GM19239 (cell line): ENCODE results near the gene RNF225.
"Not testable (repeated sequence)": the region's sequence is repeated elsewhere in the genome, so short reads cannot be mapped to it uniquely, and the experiment has no call there.

ENCODE experiments used
- DNase-seq: peaks from one replicate; pipeline ENCODE4 v3.0.0; 2011; ENCODE audit warnings: low spot score; ENCODE audit not compliant: insufficient read length
- FAIRE-seq: peaks from 2 replicates; lab custom pipeline; 2011; peaks lifted over from hg19 to GRCh38; lab: Jason Lieb, UNC

RNF225 gene

DNA sequence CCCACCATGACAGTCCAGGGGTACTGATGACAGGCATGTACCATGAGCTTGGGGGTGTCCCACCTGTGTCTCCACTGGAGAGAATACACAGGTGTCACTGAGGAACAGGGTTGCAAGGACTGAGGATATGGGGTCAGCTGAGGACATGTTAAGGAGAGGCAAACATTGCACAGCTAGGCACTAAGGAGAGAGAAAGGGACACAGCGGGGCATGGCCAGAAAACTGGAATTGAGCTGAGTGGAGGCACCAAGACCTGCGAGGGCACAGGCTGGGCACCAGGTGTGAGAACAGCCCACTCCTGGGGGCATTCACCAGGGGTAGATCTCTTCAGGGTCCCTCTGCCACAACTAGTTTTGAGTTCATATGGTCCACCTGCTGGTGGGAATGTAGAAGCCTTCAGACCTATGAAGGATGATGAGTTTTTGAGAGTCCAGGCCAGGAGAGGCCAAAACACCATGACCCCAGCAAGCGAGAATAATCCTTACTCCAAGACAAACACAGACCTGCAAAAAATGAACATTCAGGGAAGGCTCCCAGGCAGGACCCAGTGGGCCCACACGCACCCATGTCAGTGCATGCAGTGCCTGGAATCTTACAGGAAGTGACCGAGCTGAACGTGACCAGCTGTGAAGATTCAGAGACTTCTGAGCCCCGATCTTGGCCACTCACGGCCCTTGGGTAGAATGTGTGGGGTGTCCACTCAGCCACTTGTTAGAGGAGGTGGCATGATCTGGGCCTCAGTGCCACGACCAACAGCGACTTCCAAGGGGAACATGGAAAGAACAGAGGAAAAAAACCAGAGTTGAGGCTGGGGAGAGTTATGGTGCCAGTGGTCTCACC is 11.6 kb downstream of the RNF225 start:
- no peak for DNase-seq
- no peak for FAIRE-seq

DNA sequence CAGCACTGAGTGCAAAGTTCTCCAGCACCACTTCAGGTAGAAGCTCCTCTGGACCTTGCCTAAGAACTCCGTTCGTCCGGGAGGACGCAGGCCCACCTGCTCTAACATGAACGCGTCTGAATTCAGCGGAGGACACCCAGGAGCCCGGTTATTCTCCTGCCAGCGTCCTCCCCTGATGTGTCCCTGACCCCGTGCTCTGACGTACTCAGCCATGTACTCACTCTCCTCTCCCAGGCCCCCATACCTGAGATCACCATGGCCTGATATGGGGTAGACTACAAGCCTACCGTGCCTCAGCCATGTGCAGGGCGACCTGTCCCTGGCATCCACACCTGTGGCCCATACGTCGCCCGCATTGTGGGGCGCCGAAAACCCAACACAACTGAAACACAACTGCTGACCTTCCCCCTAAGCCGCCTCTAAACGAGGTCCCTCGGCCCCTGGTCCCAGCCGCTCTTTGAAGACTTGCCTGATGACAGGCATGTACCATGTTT is 12.2 kb downstream of the RNF225 start:
- DNase-seq (no peak), FAIRE-seq (no peak)

DNA sequence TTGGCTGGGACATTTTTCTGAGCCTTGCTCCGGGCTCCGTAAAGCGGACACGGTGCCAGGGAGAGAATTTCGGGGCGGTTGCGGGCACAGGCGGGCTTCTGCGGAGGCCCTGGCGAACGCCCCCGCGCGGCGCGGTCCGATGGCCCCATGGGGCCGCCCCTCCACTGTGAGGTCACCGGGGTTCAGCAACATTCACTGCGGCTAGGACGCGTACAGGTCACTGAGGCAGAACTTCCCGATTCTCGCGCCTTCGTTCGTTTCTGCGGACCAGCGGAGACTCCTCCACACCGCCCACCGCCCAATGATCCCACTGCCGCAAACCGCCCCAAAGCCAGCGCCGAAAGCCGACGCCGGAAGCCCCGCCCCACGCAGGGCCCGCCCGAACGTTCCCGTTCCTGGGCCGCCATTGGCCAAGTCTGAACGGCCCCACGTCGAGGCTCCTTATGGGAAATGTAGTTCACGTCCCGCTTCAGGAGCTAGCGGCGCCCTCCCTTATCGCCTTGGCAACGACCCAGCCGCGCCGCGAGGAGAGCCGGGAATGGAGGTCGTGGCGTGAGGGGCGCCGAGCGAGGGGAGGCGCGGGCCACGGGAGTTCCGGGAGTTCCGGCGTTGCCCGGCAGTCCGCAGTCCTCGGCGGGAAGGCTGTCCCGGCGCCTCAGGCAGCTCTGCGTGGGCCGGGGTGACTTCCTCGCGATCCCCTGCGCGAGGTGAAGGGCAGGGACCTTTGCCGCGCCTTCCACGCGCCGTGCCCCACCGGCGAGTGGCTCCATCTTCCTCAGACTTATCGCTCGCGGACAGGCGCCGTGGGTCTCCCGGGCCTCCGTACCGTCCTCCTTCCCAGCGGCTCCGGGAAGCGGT is 12.9 kb downstream of the RNF225 start, which contains the start of gene ZNF584:
ZNF584 (plus strand) TSS at position 498 of the 858 bp plus-strand sequence. CDS start 499 bp downstream, outside the sequence.
- FAIRE-seq = peak; percentile 91
- peak; percentile 97 for DNase-seq

DNA sequence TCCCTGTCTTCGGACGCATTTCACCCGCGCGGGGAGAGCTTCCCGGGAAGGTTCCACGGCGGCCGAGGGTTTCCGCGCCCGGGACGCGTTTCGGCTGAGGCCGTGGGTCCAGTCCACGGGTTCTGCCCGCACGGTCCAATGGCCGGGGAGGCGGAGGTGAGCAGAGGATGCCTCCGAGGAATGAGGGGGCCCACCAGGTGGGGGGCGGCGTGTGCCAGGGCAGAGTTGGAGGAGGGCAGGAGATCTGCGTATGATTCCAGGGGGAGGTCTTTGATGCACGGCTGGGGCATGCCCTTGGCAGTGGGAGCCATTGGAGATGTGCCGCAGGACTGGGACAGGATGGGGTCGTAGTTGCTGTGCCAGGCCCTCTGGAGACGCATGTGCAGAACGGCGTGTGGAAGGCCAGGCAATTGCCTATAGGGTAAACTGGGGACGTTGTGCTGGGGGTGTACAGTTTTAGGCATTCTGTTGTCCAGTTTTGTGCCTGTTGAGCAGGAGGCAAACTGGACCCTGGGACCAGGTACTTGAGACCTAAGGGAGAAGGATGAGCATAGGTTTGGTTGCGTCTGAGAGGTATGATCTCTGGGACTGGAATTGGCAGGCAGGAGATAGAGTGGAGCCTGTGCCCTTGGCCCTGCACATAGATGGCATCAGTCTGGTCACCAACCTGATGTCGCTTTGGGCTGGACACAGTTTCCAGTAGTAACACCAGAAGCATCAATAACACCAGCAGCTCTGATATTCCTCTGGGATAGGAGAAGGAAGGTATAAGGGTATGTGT is 13.7 kb downstream of the RNF225 start:
- no peak for FAIRE-seq
- no peak for DNase-seq

DNA sequence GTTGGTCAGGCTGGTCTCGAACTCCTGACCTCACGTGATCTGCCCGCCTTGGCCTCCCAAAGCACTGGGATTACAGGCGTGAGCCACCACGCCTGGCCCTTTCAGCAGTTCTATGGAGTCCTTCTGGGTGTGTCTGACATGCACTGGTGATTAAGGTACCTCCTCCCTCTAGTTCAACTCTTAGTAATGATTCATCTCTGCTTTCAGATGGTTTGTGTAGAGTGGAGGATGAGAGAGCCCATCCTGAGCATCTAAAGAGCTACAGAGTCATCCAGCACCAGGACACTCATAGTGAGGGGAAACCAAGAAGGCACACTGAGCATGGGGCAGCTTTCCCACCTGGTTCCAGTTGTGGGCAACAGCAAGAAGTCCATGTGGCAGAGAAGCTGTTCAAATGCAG is 21.1 kb downstream of the RNF225 start:
- FAIRE-seq (no peak), DNase-seq (no peak)

DNA sequence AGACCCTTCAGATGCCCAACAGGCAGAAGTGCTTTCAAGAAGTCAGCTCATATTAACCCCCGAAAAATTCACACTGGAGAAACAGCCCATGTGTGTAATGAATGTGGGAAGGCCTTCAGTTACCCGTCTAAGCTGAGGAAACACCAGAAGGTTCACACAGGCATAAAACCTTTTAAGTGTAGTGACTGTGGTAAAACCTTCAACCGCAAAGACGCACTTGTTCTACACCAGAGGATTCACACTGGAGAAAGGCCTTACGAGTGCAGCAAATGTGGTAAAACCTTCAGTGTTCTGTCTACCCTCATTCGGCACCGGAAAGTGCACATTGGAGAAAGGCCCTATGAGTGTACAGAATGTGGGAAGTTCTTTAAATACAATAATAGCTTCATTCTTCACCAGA is 21.6 kb downstream of the RNF225 start:
- FAIRE-seq (no peak), DNase-seq (no peak)

DNA sequence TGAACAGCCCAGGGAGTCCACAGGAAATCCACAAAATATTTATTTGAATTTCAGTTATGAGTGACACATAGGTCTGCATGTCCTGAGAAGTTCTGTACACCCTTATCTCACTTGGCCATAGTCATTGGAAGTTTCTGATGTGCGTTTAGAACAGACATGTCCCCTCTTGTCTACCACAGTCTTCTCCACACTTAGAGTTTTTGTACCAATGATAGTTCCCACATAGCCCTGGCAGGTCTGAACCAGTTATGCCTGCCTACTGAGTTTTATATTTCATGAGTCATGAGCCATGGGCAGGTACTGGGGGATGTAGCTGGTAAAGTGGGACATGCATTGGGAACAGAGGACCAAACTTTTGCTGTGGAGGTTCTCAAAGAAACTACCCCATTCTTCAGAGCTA is 33.2 kb downstream of the RNF225 start:
- DNase-seq = no peak
- FAIRE-seq = no peak

DNA sequence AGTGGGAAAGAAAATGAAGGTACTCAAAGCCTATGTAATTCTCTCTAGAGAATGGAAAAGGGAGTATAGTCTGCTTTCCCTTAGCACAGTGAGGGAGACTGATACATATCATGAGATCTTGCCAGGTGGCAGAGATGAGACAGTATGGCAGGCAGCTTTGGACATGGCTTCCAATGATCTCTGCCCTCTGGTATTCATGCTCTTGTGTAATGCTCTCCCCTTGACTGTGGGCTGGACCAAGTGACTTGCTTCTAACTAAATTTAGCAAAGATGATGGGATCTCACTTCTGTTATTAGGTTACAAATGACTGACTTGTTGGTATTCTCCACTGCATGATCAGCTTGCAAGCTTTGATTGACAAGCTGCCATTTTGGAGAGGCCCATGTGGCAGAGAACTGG is 34.3 kb downstream of the RNF225 start:
- FAIRE-seq = no peak
- no peak for DNase-seq

DNA sequence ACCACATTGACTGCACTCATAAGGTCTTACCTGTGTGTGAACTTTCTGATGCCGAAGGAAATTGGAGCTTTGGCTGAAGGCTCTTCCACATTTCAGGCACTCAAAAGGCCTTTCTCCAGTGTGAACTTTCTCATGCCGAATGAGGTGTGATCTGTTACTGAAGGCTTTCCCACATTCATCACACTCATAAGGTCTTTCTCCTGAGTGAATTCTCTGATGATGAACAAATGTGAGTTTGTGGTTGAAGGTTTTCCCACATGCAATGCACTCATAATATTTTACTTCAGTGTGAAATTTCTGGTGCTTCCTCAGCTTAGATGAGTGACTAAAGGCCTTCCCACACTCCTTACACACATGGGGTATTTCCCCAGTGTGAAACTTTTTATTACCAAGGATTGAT is 38.8 kb downstream of the RNF225 start:
- no peak for DNase-seq
- FAIRE-seq = no peak

DNA sequence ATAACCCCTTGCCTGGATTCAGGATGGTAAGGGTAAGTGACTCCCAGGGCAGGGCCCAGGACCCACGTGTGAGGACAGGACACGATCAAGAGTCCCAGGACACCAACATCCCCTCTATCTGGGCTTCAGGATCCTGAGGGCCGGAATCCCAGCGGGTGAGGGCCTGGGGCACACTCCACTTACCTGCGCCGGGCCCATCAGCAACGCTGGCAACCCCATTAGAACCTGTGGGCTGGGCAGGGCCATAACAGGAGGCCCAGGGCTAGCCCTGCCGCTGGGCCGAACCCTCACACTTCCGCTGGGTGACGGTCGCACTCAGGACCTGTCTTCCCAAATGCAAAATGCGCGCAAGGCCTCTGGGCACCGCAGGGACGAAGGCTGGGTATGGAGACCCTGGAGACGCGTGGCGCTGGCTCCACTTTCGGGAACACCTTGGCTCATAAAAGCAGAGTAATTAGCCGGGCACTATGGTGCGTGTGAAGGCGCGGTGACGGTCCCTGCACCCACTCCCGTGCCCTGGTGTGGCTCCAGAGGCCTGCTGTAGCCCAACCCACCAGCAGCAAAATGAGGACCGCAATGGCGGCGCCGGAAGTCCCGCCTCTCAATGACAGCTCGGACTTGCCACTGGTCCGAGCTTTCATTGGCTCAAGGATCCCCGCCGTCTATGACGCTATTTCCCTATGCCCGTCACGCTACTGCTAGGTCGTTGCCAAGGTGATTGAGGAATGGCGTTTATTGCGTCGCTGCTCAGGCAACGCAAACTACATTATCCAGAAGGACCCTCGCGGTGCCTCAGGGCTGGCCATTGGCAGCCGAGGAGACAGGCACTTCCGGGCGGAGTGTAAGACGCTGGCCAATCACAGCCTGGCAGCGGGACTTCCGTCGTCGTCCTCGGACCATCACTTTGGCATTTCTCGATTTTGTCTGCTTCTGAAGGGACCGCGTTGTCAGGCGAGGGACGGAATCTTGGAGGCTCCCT is 44.4 kb downstream of the RNF225 start, which contains the start of gene ZNF132:
ZNF132 (minus strand) TSS at position 578 of the 979 bp plus-strand sequence; CDS start at position 246, 332 bp downstream.
- peak; percentile 95 for DNase-seq
- peak; percentile 100 for FAIRE-seq

DNA sequence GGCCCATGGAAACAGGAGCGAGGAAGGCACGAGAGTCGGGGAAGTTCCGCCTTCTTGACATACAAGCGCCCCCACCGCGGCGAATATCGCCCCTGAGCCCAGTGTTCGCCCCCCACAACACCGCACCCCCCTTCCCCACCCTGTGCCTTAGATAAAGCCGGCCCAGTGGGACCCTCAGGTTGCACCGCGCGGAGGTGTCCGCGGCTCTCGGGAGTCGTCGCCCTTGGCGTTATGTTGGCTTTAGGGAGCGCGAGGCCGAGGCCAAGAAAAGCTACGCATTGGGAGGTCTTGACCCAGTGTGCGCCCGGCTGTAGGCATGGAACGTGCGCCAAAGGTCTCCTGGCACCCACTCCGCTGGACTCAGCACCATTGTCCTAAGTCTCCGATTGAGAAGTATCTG is 45.1 kb downstream of the RNF225 start:
- DNase-seq (no peak), FAIRE-seq (no peak)

DNA sequence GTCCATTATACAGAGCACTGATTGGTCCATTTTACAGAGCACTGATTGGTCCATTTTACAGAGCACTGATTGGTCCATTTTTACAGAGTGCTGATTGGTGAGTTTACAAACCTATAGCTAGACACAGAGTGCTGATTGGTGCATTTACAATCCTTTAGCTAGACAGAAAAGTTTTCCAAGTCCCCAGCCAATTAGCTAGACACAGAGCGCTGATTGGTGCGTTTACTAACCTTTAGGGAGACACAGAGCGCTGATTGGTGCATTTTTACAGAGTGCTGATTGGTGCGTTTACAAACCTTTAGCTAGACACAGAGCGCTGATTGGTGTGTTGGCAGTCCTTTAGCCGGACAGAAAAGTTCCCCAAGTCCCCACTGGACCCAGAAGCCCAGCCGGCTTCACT is 47.5 kb downstream of the RNF225 start:
- not testable (repeated sequence) for FAIRE-seq, DNase-seq
